ENCODE measurements around the gene MUL1.

Gene MUL1

GRCh38 chr1:20462397-20462796, 45.6 kb downstream of the MUL1 start:
- no peaks in the 10 kb centered on the region for H4K20me1 ChIP-seq (ENCODE audit: insufficient read depth, low read length, poor library complexity, severe bottlenecking)
- H2AFZ ChIP-seq (ENCODE audit: low read length) = no peak overlapping the region
- no peak overlapping the region for H3K4me3 ChIP-seq (ENCODE audit: low read length, poor library complexity, severe bottlenecking)
- H3K79me2 ChIP-seq (ENCODE audit: insufficient read depth, low read length) = no peaks in the 10 kb centered on the region
- H3K4me2 ChIP-seq (ENCODE audit: low read depth, low read length, poor library complexity, severe bottlenecking) = no peak overlapping the region
- no peaks in the 10 kb centered on the region for H3K27me3 ChIP-seq (ENCODE audit: insufficient read depth, low read length, poor library complexity, severe bottlenecking)
- no peaks in the 10 kb centered on the region for H3F3A ChIP-seq (ENCODE audit: low read depth)
- no peaks in the 10 kb centered on the region for H3K9me3 ChIP-seq (ENCODE audit: insufficient read depth, low read depth, low read length)
- H3K9me2 ChIP-seq (replicated peaks; ENCODE audit: low read depth, low read length) = no peaks in the 10 kb centered on the region
- H3K36me3 ChIP-seq (ENCODE audit: insufficient read depth, low read length) = no peaks in the 10 kb centered on the region
- TF ChIP-seq CTCF (conservative IDR thresholded peaks at IDR 0.05; ENCODE audit: low read length) (no peak), EZH2phosphoT487 (IDR thresholded peaks at IDR 0.05; ENCODE audit: borderline replicate concordance) (no peak)
- no peak overlapping the region for H3K9ac ChIP-seq (ENCODE audit: low read depth, low read length, poor library complexity, severe bottlenecking)
- H3K4me1 ChIP-seq (ENCODE audit: insufficient read depth, low read length, poor library complexity, severe bottlenecking) = no peaks in the 10 kb centered on the region

GRCh38 chr1:20458717-20459116, 49.2 kb downstream of the MUL1 start:
- Histone ChIP-seq H3K9me3 (ENCODE audit: insufficient read depth, low read depth, low read length) (no peaks in the 10 kb centered on the region), H4K20me1 (ENCODE audit: insufficient read depth, low read length, poor library complexity, severe bottlenecking) (no peaks in the 10 kb centered on the region), H2AFZ (ENCODE audit: low read length) (no peak overlapping the region), H3K9ac (ENCODE audit: low read depth, low read length, poor library complexity, severe bottlenecking) (no peak overlapping the region), H3K4me1 (ENCODE audit: insufficient read depth, low read length, poor library complexity, severe bottlenecking) (no peaks in the 10 kb centered on the region), H3K36me3 (ENCODE audit: insufficient read depth, low read length) (no peaks in the 10 kb centered on the region), H3K4me2 (ENCODE audit: low read depth, low read length, poor library complexity, severe bottlenecking) (no peak overlapping the region), H3K79me2 (ENCODE audit: insufficient read depth, low read length) (no peaks in the 10 kb centered on the region), H3K4me3 (ENCODE audit: low read length, poor library complexity, severe bottlenecking) (no peak overlapping the region), H3K9me2 (replicated peaks; ENCODE audit: low read depth, low read length) (no peaks in the 10 kb centered on the region), H3F3A (ENCODE audit: low read depth) (no peaks in the 10 kb centered on the region), H3K27me3 (ENCODE audit: insufficient read depth, low read length, poor library complexity, severe bottlenecking) (no peaks in the 10 kb centered on the region)
- TF ChIP-seq CTCF (conservative IDR thresholded peaks at IDR 0.05; ENCODE audit: low read length) (no peak), EZH2phosphoT487 (IDR thresholded peaks at IDR 0.05; ENCODE audit: borderline replicate concordance) (no peak)

GRCh38 chr1:20454004-20454403, 53.9 kb downstream of the MUL1 start:
- no peak overlapping the region for H3K4me3 ChIP-seq (ENCODE audit: low read length, poor library complexity, severe bottlenecking)
- H3K4me1 ChIP-seq (ENCODE audit: insufficient read depth, low read length, poor library complexity, severe bottlenecking) = no peaks in the 10 kb centered on the region
- H3K9ac ChIP-seq (ENCODE audit: low read depth, low read length, poor library complexity, severe bottlenecking) = no peak overlapping the region
- no peaks in the 10 kb centered on the region for H3K36me3 ChIP-seq (ENCODE audit: insufficient read depth, low read length)
- H3K4me2 ChIP-seq (ENCODE audit: low read depth, low read length, poor library complexity, severe bottlenecking) = no peak overlapping the region
- no peaks in the 10 kb centered on the region for H3K79me2 ChIP-seq (ENCODE audit: insufficient read depth, low read length)
- no peaks in the 10 kb centered on the region for H4K20me1 ChIP-seq (ENCODE audit: insufficient read depth, low read length, poor library complexity, severe bottlenecking)
- H2AFZ ChIP-seq (ENCODE audit: low read length) = no peak overlapping the region
- no peaks in the 10 kb centered on the region for H3F3A ChIP-seq (ENCODE audit: low read depth)
- H3K27me3 ChIP-seq (ENCODE audit: insufficient read depth, low read length, poor library complexity, severe bottlenecking) = no peaks in the 10 kb centered on the region
- no peaks in the 10 kb centered on the region for H3K9me2 ChIP-seq (replicated peaks; ENCODE audit: low read depth, low read length)
- no peaks in the 10 kb centered on the region for H3K9me3 ChIP-seq (ENCODE audit: insufficient read depth, low read depth, low read length)
- TF ChIP-seq CTCF (conservative IDR thresholded peaks at IDR 0.05; ENCODE audit: low read length) = no peak
- TF ChIP-seq EZH2phosphoT487 (IDR thresholded peaks at IDR 0.05; ENCODE audit: borderline replicate concordance) = no peak

Data from Loucy (cell line).